A673 (cell line): ENCODE results near the gene ZNF432. TPM values are rescaled to one million over a fixed set of nuclear protein-coding genes. Genes with fewer than 3 reads are reported as not detected.

ENCODE experiments used
- BruUV-seq: library from RNA; stranded (reverse); fragments of 400-500 nt; replicated peaks from 2 replicates; lab custom pipeline; 2021; lab: Mats Ljungman, UMichigan
- CTCF ChIA-PET: fragments of 300-600 bp; sonication (Branson Sonifier 250); formaldehyde crosslinking; loops from one replicate; lab custom pipeline; 2022; ENCODE audit warnings: antibody characterized with exemption; lab: Charles Lee
- POLR2A ChIA-PET: fragments of 300-600 bp; sonication (Branson Sonifier 250); formaldehyde crosslinking; loops from one replicate; lab custom pipeline; 2022; ENCODE audit warnings: antibody characterized with exemption; ENCODE audit not compliant: low non-redundant PET; lab: Charles Lee
- DNase-seq: peaks from one replicate; pipeline ENCODE4 v3.0.0-alpha.2; 2015; ENCODE audit warnings: low spot score
- H3K27ac ChIP-seq: fragments of 200-600 bp; sonication (generic); 2 replicates; pipeline ENCODE4 v1.5.1; 2016; ENCODE audit warnings: mixed run types, low read depth, mild to moderate bottlenecking, mixed read lengths, antibody characterized with exemption, low read length; ENCODE audit not compliant: poor library complexity, severe bottlenecking
- H3K27me3 ChIP-seq: fragments of 200-600 bp; sonication (generic); replicated peaks from 2 replicates; pipeline ENCODE4 v1.6.1; 2017; ENCODE audit warnings: mixed run types, low read depth, mild to moderate bottlenecking, mixed read lengths, antibody characterized with exemption, low read length; ENCODE audit not compliant: insufficient read depth, poor library complexity
- H3K36me3 ChIP-seq: fragments of 200-600 bp; sonication (generic); 2 replicates; pipeline ENCODE4 v1.6.1; 2016; ENCODE audit warnings: mixed run types, mild to moderate bottlenecking, mixed read lengths, antibody characterized with exemption, low read length; ENCODE audit not compliant: insufficient read depth, poor library complexity, severe bottlenecking
- H3K4me1 ChIP-seq: fragments of 200-600 bp; sonication (generic); 2 replicates; pipeline ENCODE4 v1.6.1; 2017; ENCODE audit warnings: mixed run types, mild to moderate bottlenecking, mixed read lengths, antibody characterized with exemption, low read length; ENCODE audit not compliant: insufficient read depth, poor library complexity, severe bottlenecking
- H3K4me3 ChIP-seq: fragments of 200-600 bp; sonication (generic); 2 replicates; pipeline ENCODE4 v1.5.1; 2016; ENCODE audit warnings: low read depth, mixed run types, mild to moderate bottlenecking, mixed read lengths, low read length; ENCODE audit not compliant: poor library complexity, severe bottlenecking
- H3K9me3 ChIP-seq: fragments of 200-600 bp; sonication (generic); 2 replicates; pipeline ENCODE4 v1.6.1; 2016; ENCODE audit warnings: mixed run types, low read depth, mild to moderate bottlenecking, mixed read lengths, antibody characterized with exemption, low read length; ENCODE audit not compliant: poor library complexity, severe bottlenecking
- CTCF ChIP-seq: fragments of 300-800, 200-600 bp; sonication (generic); conservative IDR thresholded peaks from 2 replicates; pipeline ENCODE4 v1.5.1; 2017; ENCODE audit warnings: low read depth, mild to moderate bottlenecking, antibody characterized with exemption, low read length, moderate library complexity, mixed read lengths
- EZH2 ChIP-seq: fragments of 200-600 bp; sonication (generic); IDR thresholded peaks from 2 replicates; pipeline ENCODE4 v1.6.1; 2017; ENCODE audit warnings: borderline replicate concordance, low read depth, mild to moderate bottlenecking, mixed read lengths, antibody characterized with exemption, low read length; ENCODE audit not compliant: poor library complexity, severe bottlenecking
- intact Hi-C: fragments of 100-400 bp; cut with micrococcal nuclease; formaldehyde crosslinking; loops from one replicate; pipeline ENCODE4 v1.10.0; 2022; ENCODE audit not compliant: unreplicated experiment
- total RNA-seq: library from RNA; stranded (reverse); gene quantifications from 2 replicates; pipeline ENCODE4 v1.2.3, GENCODE V29; 2021

The ZNF432 gene
- total RNA-seq, 1 experiment from 2014 or later = 13.2 TPM

DNA sequence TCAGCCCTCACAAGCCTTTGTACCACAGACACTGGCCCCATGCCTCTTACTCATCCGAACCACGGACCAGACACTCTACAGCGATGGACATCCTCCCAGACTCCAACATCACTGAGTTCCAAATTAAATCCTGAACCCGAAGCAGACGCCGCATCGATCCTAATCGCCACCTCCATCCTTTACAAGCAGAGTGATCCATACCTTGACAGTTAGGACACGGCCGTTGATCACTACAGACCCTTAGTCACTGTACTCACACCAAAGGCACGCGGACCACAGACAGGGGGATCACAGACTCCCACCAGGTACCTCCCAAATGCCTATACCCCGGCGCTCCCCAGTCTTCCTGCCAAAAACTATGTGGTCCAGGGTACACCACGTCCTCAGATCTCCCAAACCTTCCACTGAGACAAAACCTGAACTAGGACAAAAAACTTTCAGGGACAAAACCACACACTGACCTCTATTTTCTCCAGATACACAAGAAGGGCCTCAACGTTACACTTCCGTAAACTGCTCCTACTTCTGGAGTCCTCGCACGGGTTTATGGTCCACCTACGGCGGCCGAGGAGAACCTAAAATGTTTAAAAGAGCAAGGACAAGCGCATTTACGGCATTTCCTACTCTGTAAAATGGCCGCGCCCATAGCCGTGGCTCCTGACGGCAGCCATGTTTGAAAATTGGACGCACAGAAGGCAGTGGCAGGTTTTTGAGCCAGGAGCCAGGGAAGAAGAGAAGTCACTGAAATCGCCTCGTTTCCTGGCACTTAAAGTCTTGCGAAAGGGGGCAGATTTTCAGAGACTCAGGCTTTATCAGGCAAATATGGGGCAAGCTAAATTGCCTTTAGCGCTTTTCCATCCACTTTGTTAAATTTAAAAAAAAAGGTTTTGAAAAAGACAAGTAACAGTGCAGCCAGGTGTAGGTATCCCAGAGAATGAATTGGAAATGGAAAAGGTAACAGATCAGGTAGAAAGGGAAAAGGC, 62.0 kb downstream of the ZNF432 start, which contains the start of gene ZNF350:
ZNF350 (minus strand) TSS at position 532 of the 983 bp plus-strand sequence. CDS start 12,480 bp downstream, outside the sequence.
- Histone ChIP-seq H3K36me3 (no peaks in the 10 kb centered on the region), H3K9me3 (peaks cover 47% of the 10 kb centered on the region), H3K4me1 (no peaks in the 10 kb centered on the region), H3K27me3 (no peaks in the 10 kb centered on the region), H3K4me3 (peak within 1 kb of the TSS; percentile 73), H3K27ac (peak within 1 kb of the TSS; percentile 49)
- POLR2A ChIA-PET = no interaction called here
- CTCF ChIA-PET = no interaction called here
- intact Hi-C loops = no loop called here
- BruUV-seq = TSS peak; percentile 73
- TF ChIP-seq CTCF (no peak), EZH2 (no peak)
- peak; percentile 96 for DNase-seq

- POLR2A ChIA-PET = no interaction called here
- H3K9me3 ChIP-seq = peaks cover 37% of the 10 kb centered on the region
- H3K27ac ChIP-seq = no peak overlapping the region
- no peaks in the 10 kb centered on the region for H3K36me3 ChIP-seq
- H3K4me1 ChIP-seq = no peaks in the 10 kb centered on the region
- CTCF ChIA-PET = no interaction called here
- BruUV-seq = no TSS peak
- no peak for DNase-seq
- TF ChIP-seq EZH2 (no peak), CTCF (no peak)
- H3K27me3 ChIP-seq = no peaks in the 10 kb centered on the region
- no peak overlapping the region for H3K4me3 ChIP-seq
- intact Hi-C loops = no loop called here
Observed at GRCh38 chr19:51983361-51983760, 65.3 kb downstream of the ZNF432 start.

Other genes starting within 250 kb of the ZNF432 start
- 7.0 and 7.3 TPM in 2 replicates for gene ZNF577, start 160.9 kb downstream of the ZNF432 start, total RNA-seq
- gene ZNF649, start 143.8 kb downstream of the ZNF432 start, total RNA-seq = 22.9 and 26.3 TPM in 2 replicates
- gene ZNF613, start 121.4 kb downstream of the ZNF432 start, total RNA-seq = 5.3 and 7.7 TPM in 2 replicates
- gene ZNF350, start 62.0 kb downstream of the ZNF432 start, total RNA-seq = 7.2 TPM in 2 replicates
- 10.2 and 11.4 TPM in 2 replicates for gene ZNF615, start 40.6 kb downstream of the ZNF432 start, total RNA-seq
- 9.7 and 12.5 TPM in 2 replicates for gene ZNF614, start 20.5 kb downstream of the ZNF432 start, total RNA-seq
- 15.7 and 16.7 TPM in 2 replicates for gene ZNF841, start 46.9 kb upstream of the ZNF432 start, total RNA-seq
- 15.7 and 17.1 TPM in 2 replicates for gene ZNF616, start 91.1 kb upstream of the ZNF432 start, total RNA-seq
- gene ZNF836, start 122.8 kb upstream of the ZNF432 start, total RNA-seq = 6.1 and 7.7 TPM in 2 replicates
- gene PPP2R1A, start 141.2 kb upstream of the ZNF432 start, total RNA-seq = 316 and 324 TPM in 2 replicates
- gene ZNF766, start 220.7 kb upstream of the ZNF432 start, total RNA-seq = 19.6 and 22.0 TPM in 2 replicates
- 19.4 and 20.7 TPM in 2 replicates for gene ZNF480, start 248.3 kb upstream of the ZNF432 start, total RNA-seq